H1 (cell line): ENCODE results near the gene SOHLH1. TPM values are rescaled to one million over a fixed set of nuclear protein-coding genes. Genes with fewer than 3 reads are reported as not detected.

Experiments
- MAX ChIP-seq: IDR thresholded peaks from 2 replicates; pipeline ENCODE4 v1.6.1; 2012; ENCODE audit warnings: inconsistent platforms
- polyA plus RNA-seq, 7 experiments: library from polyadenylated mRNA; depleted of rRNA in 3 of 7; stranded (reverse) in 5 of 7; unstranded in 2 of 7; fragments of >200 nt in 5 of 7; fragments of 200-250 nt in 2 of 7; gene quantifications; 1 replicate in 5 of 7; 2 replicates in 1 of 7; 4 replicates in 1 of 7; pipeline versions ENCODE4 v1.2.1 to v1.2.3, GENCODE V29; 2011 to 2013; ENCODE audit warnings: missing spikeins in 2 of 7, mixed read lengths in 2 of 7
- total RNA-seq: library from RNA; stranded (reverse); fragmentation: NEBNext Ultra II Directional; extraction: Animal tissue kit (Norgen Biotek cat#: 25700); gene quantifications from 2 replicates; pipeline ENCODE4 v1.2.1, GENCODE V29; 2021

The SOHLH1 gene
- total and polyA plus RNA-seq, 2 of the 8 experiments (the other 6 are each of a cell fraction or from before 2014, with no cell fraction given): 0.11 TPM; not detected in 1

GRCh38 chr9:135714242-135715055 lies 15.2 kb upstream of the SOHLH1 start (continued):
- TF ChIP-seq MAX: peak; percentile 53
